RWPE1 (cell line): Measurements from ENCODE around the gene IFITM5.

Source experiments
- CTCF ChIA-PET: fragments of 350-600 bp; sonication (Branson Sonifier 250); formaldehyde crosslinking; extraction: SDS; loops from one replicate; lab custom pipeline; 2021; lab: Yijun Ruan, JAX
- POLR2A ChIA-PET: fragments of 400-600 bp; formaldehyde crosslinking; extraction: SDS; loops from one replicate; lab custom pipeline; 2020; ENCODE audit warnings: antibody characterized with exemption; ENCODE audit not compliant: low non-redundant PET; lab: Yijun Ruan, JAX
- DNase-seq: peaks from one replicate; pipeline ENCODE4 v3.0.0; 2012; ENCODE audit warnings: low spot score
- H3K27ac ChIP-seq: fragments of 450-650 bp; 2 replicates; pipeline ENCODE4 v1.5.1; 2017
- CTCF ChIP-seq: fragments of 450-650 bp; conservative IDR thresholded peaks from 2 replicates; pipeline ENCODE4 v1.5.1; 2017; ENCODE audit warnings: low read depth, mild to moderate bottlenecking

Gene IFITM5

DNA sequence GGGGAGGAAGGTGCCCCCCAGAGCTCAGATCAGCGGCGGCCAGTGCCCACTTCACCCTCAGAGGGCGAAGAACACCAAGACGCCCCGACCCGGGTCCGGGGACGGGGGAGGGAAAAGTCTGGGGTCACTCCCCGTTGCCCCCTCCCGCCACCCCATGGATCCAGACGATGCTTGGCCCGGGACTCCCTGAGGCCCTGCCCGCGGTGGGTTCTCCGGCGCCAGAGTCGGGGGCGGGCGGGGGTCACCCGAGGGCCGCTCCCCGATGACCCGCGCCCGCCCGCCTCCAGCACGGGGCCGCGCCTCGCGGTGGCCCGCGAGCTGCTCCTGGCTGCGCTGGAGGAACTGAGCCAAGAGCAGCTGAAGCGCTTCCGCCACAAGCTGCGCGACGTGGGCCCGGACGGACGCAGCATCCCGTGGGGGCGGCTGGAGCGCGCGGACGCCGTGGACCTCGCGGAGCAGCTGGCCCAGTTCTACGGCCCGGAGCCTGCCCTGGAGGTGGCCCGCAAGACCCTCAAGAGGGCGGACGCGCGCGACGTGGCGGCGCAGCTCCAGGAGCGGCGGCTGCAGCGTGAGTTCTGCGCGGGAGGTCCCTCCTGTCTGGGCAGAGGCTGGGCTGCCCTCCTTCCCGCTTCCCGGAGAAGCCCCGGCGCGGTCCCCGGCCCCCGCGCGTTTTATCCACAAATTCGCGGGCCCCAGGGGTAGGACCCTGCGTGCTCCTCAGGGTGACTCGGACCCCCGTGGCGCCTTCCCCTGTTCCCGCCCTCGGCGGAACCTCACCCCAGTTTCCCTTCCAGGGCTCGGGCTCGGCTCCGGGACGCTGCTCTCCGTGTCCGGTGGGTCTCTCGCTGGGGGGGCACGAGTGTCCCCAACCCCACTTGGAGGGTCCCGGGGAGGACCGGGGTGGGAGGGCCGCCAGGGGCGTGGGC is 20.0 kb downstream of the IFITM5 start:
- POLR2A ChIA-PET: no interaction called here
- H3K27ac ChIP-seq: no peak overlapping the region
- DNase-seq: no peak
- no peak for TF ChIP-seq CTCF
- CTCF ChIA-PET: interaction anchor here (0.5 to 0.7 kb wide), 2 partner anchors 14 to 21 kb away, joined by 3 to 5 read pairs; no protein-coding TSS in a partner anchor

DNA sequence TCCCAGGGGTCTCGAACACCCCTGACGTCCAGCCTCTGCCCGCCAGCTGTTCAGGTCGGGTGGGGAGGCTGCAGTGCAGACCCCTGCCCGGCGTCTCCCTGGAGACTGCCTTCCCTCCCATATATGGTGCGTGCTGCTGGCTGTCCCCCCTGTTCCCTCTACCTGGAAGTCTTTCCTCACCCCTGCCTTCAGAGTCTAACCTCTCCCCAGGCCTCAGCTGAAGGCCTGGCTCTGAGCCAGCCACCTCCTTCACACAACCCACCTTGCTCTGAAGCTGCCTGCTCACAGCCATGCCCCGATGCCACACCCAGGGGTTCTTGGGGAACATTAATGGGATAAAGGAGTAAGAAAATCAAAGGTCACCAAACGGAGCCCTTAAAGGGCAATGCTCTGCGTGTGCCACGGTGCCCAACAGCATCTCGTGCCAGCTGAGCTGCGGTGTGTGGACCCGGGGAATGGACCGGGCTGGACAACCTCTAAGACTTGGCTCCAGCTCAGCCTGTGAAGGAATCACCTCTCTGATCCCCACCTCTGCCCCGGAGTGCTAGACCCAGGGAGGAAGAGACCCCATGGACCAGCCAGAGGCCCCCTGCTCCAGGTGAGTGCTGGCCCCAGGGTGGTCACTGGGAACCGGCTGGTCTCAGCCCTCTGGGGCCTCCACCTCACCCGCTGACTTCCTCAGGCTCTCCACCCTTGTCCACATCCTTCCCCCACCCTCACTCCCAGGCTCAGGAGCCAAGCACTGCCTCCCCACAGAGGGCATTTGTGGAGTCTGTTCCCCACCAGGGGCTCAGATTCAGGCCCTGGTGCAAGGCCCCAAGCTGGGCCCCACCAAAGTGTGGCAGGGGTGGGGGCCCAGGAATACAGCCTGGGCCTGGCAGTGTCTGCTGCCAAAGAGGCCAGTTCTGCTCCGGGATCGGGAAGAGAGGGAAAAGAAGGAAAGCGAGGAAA is 21.1 kb downstream of the IFITM5 start, which contains the start of gene NLRP6:
Gene NLRP6, plus strand, starts transcription at position 407 of the 951 bp plus-strand sequence. Its CDS starts 163 bp downstream, at position 570.
- CTCF ChIA-PET: interaction anchor here (0.6 to 0.7 kb wide), 2 partner anchors 8 to 20 kb away, joined by 3 read pairs; no protein-coding TSS in a partner anchor
- no peak for TF ChIP-seq CTCF
- no peak within 1 kb of the TSS for H3K27ac ChIP-seq
- POLR2A ChIA-PET: no interaction called here
- DNase-seq: no peak

GRCh38 chr11:276219-276618 is 23.1 kb downstream of the IFITM5 start:
- CTCF ChIA-PET: no interaction called here
- no peak overlapping the region for H3K27ac ChIP-seq
- POLR2A ChIA-PET: no interaction called here
- no peak for TF ChIP-seq CTCF
- no peak for DNase-seq

GRCh38 chr11:272931-273198 is 26.5 kb downstream of the IFITM5 start:
- TF ChIP-seq CTCF: no peak
- H3K27ac ChIP-seq: no peak overlapping the region
- POLR2A ChIA-PET: no interaction called here
- CTCF ChIA-PET: no interaction called here
- DNase-seq: no peak

GRCh38 chr11:272195-272930 is 27.0 kb downstream of the IFITM5 start:
- POLR2A ChIA-PET: no interaction called here
- no peak for TF ChIP-seq CTCF
- DNase-seq: no peak
- no peak overlapping the region for H3K27ac ChIP-seq
- CTCF ChIA-PET: no interaction called here

DNA sequence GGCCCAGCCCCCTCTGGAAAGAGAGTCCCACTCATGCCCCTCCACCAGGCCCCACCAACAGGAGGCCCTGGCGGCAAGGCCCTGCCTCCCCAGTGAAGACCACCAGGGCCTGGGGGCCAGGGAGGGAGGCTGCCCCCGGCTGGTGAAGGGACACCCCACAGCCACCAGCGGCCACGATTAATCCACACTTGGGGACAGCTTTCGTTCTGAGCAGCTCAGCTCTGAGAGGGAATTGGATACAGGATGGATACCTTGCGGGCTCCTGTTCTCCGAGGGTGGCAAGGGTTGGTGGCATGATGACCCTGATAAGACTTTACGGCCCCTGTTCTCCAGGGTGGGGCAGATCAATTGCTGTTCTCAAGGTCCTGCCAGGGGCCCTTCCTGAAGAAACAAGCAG is 28.0 kb downstream of the IFITM5 start:
- H3K27ac ChIP-seq: no peak overlapping the region
- CTCF ChIA-PET: no interaction called here
- no peak for DNase-seq
- TF ChIP-seq CTCF: no peak
- POLR2A ChIA-PET: no interaction called here
